Ovary (tissue), 9 donors: Measurements from ENCODE around the gene ZC3H15. TPM values are rescaled to one million over a fixed set of nuclear protein-coding genes. Genes with fewer than 3 reads are reported as not detected.

Experiments
- DNase-seq, 5 donors: peaks; one replicate each; pipeline ENCODE4 v3.0.0-alpha.2; 2019 to 2020
- H3K27ac ChIP-seq, 2 donors: fragments of 200-600 bp; one replicate each; pipeline versions ENCODE4 v1.5.1 to v1.8.0; 2019 to 2022
- H3K27me3 ChIP-seq: fragments of 200-600 bp; one replicate; pipeline ENCODE4 v1.8.0; 2022
- H3K36me3 ChIP-seq: fragments of 200-600 bp; sonication (generic); one replicate; pipeline ENCODE4 v1.5.1; 2019
- H3K4me1 ChIP-seq: one replicate; pipeline ENCODE4 v1.8.1; 2013; ENCODE audit warnings: mild to moderate bottlenecking, moderate library complexity; ENCODE audit not compliant: insufficient read depth
- H3K4me3 ChIP-seq: fragments of 200-600 bp; sonication (generic); one replicate; pipeline ENCODE4 v1.5.1; 2017
- H3K9me3 ChIP-seq, 2 donors: fragments of 200-600 bp in 1 of 2; sonication (generic) in 1 of 2; one replicate each; pipeline versions ENCODE4 v1.5.1 to v1.8.1; 2013 to 2019; ENCODE audit warnings: mild to moderate bottlenecking in 1 of 2, moderate library complexity in 1 of 2
- CTCF ChIP-seq, 3 donors: fragments of 450-650 bp in 2 of 3; fragments of 200-600 bp in 1 of 3; IDR thresholded peaks; one replicate each; pipeline versions ENCODE4 v1.5.1 to v1.8.0; 2016 to 2022; ENCODE audit warnings: antibody characterized with exemption in 3 of 3, mild to moderate bottlenecking in 1 of 3
- EP300 ChIP-seq: sonication (generic); formaldehyde crosslinking; IDR thresholded peaks from one replicate; pipeline ENCODE4 v1.6.1; 2017; ENCODE audit warnings: antibody characterized with exemption
- POLR2A ChIP-seq: fragments of 450-650 bp; IDR thresholded peaks from one replicate; pipeline ENCODE4 v1.6.1; 2017; ENCODE audit warnings: antibody characterized with exemption, mild to moderate bottlenecking, moderate library complexity
- WGBS, 3 donors: extraction: QIAGEN DNeasy Blood & Tissue Kit in 1 of 3; methylation state at CpG; one replicate each; pipeline versions ENCODE4 v1.1.5 to v1.1.7; 2013 to 2017; 5-methylcytosine and 5-hydroxymethylcytosine counted together
- intact Hi-C, 4 donors: fragments of 100-400 bp; cut with DNase I; formaldehyde crosslinking; loops; one replicate each; pipeline versions ENCODE4 v1.11.0 to v1.15.1; 2022 to 2023
- polyA plus RNA-seq, 2 donors: library from polyadenylated mRNA; stranded (reverse); fragments of 200-250 nt in 1 of 2; fragments of 350-450 nt in 1 of 2; fragmentation: Illumina TruSeq in 1 of 2; extraction: RNeasy Lipid Tissue Mini Kit (QIAGEN cat#74804) in 1 of 2; gene quantifications; one replicate each; pipeline ENCODE4 v1.2.3, GENCODE V29; 2013 to 2014
- total RNA-seq, 7 donors: library from RNA; depleted of rRNA in 2 of 7; stranded (reverse); fragments of >200 nt in 2 of 7; fragmentation: NEBNext Ultra II Directional in 3 of 7; extraction: Animal tissue kit (Norgen Biotek cat#: 25700) in 3 of 7; gene quantifications; one replicate each; pipeline versions ENCODE4 v1.1.0 to v1.2.4, GENCODE V29; 2016 to 2023
- donor health status: DM: no; HTN: no; CAD: no; lungs with moderate emphysema.
- donor health status: DM: no; HTN: no; CAD: no.
- donor health status: Bipolar disorder and iron deficiency.
- donor health status: DM: yes; HTN: yes; CAD: no.
- donor health status: DM: no; HTN: no; CAD: no.
- donor health status: DM: yes; HTN: yes; CAD: no.

Gene ZC3H15
- total and polyA plus RNA-seq, 9 donors = 36.1 to 58.8 (median 42.7) TPM

- Histone ChIP-seq H3K4me3 (no peak overlapping the region), H3K4me1 (no peaks in the 10 kb centered on the region), H3K27ac (no peak overlapping the region), H3K9me3 (no peaks in the 10 kb centered on the region), H3K36me3 (no peaks in the 10 kb centered on the region), H3K27me3 (no peaks in the 10 kb centered on the region)
- WGBS, 3 donors = 14 to 21% (median 18%) methylated on average over 1 of the region's 1 CpG
- intact Hi-C loops = no loop called here
- no peak for DNase-seq
- TF ChIP-seq POLR2A (no peak), EP300 (no peak), CTCF (IDR thresholded peaks at IDR 0.05) (no peak)
These were observed 58.2 kb downstream of the ZC3H15 start for GRCh38 chr2:186544255-186544675.

- H3K27ac ChIP-seq = no peak overlapping the region
- H3K27me3 ChIP-seq = no peaks in the 10 kb centered on the region
- H3K4me3 ChIP-seq = no peak overlapping the region
- no peaks in the 10 kb centered on the region for H3K36me3 ChIP-seq
- no peaks in the 10 kb centered on the region for H3K9me3 ChIP-seq
- 0 to 41% (median 37%) methylated on average over 1 of the region's 1 CpG for WGBS, 3 donors
- intact Hi-C loops = no loop called here
- TF ChIP-seq EP300 (no peak), CTCF (IDR thresholded peaks at IDR 0.05) (no peak), POLR2A (no peak)
- H3K4me1 ChIP-seq = no peaks in the 10 kb centered on the region
- DNase-seq = no peak
These were observed 60.8 kb downstream of the ZC3H15 start for GRCh38 chr2:186546846-186547245.

- no peaks in the 10 kb centered on the region for H3K36me3 ChIP-seq
- intact Hi-C loops = no loop called here
- no peaks in the 10 kb centered on the region for H3K4me1 ChIP-seq
- no peak for TF ChIP-seq EP300
- TF ChIP-seq POLR2A = no peak
- no peak for TF ChIP-seq CTCF (IDR thresholded peaks at IDR 0.05)
- WGBS, 3 donors = 80 to 87% (median 82%) methylated on average over 8 of the region's 8 CpGs
- no peak overlapping the region for H3K4me3 ChIP-seq
- no peaks in the 10 kb centered on the region for H3K9me3 ChIP-seq
- no peak for DNase-seq
- no peaks in the 10 kb centered on the region for H3K27me3 ChIP-seq
- H3K27ac ChIP-seq = no peak overlapping the region
These were observed 65.4 kb downstream of the ZC3H15 start for GRCh38 chr2:186551323-186552050.

- no peak for DNase-seq
- intact Hi-C loops = no loop called here
- TF ChIP-seq POLR2A = no peak
- no peak for TF ChIP-seq CTCF (IDR thresholded peaks at IDR 0.05)
- TF ChIP-seq EP300 = no peak
- H3K36me3 ChIP-seq = no peaks in the 10 kb centered on the region
- WGBS, 3 donors = 76 to 89% (median 86%) methylated on average over 1 of the region's 1 CpG
- no peak overlapping the region for H3K4me3 ChIP-seq
- no peaks in the 10 kb centered on the region for H3K27me3 ChIP-seq
- no peaks in the 10 kb centered on the region for H3K4me1 ChIP-seq
- no peaks in the 10 kb centered on the region for H3K9me3 ChIP-seq
- no peak overlapping the region for H3K27ac ChIP-seq
These were observed 68.4 kb downstream of the ZC3H15 start for GRCh38 chr2:186554429-186554828.
